Measurements from ENCODE around the gene FGF8. TPM values are rescaled to one million over a fixed set of nuclear protein-coding genes. Genes with fewer than 3 reads are reported as not detected.

The FGF8 gene
- total RNA-seq, 4 donors from 2014 or later, result not detected

GRCh38 chr10:101780187-101780817, 4.4 kb upstream of the FGF8 start:
- TF ChIP-seq POLR2A (IDR thresholded peaks at IDR 0.05), result no peak
- no peak for TF ChIP-seq CTCF (IDR thresholded peaks at IDR 0.05)
- intact Hi-C loops (cut with DNase I; ENCODE audit: low total_unique reads), result loop anchor here (5.0 kb wide), 1 partner anchor 178 kb away; no protein-coding TSS in a partner anchor
- no peak for DNase-seq (ENCODE audit: low spot score in 2 of 2)

GRCh38 chr10:101779544-101780186, 3.8 kb upstream of the FGF8 start:
- H3K4me3 ChIP-seq (ENCODE audit: low read depth, poor library complexity, severe bottlenecking), result peak overlapping the region; percentile 2
- WGBS, 2 donors, result 2 to 4% methylated on average over 30 to 49 of the region's 51 CpGs
- TF ChIP-seq POLR2A (IDR thresholded peaks at IDR 0.05), result no peak
- TF ChIP-seq CTCF (IDR thresholded peaks at IDR 0.05), result peak in 1 of 3 donors; percentile 8
- DNase-seq (ENCODE audit: low spot score in 2 of 2), result peak; percentile 45 to 96
- intact Hi-C loops (cut with DNase I; ENCODE audit: low total_unique reads), result loop anchor here (5.0 kb wide), 1 partner anchor 177 kb away; no protein-coding TSS in a partner anchor

More at GRCh38 chr10:101780187-101780817, 4.4 kb upstream of the FGF8 start:
- no peak overlapping the region for H3K4me3 ChIP-seq (ENCODE audit: low read depth, poor library complexity, severe bottlenecking)
- 19 to 34% methylated on average over 13 to 17 of the region's 17 CpGs for WGBS, 2 donors

- intact Hi-C loops (cut with DNase I; ENCODE audit: low total_unique reads), result no loop called here
- DNase-seq (ENCODE audit: low spot score in 2 of 2), result peak in 1 of 2 donors; percentile 85
- TF ChIP-seq POLR2A (IDR thresholded peaks at IDR 0.05) (no peak), CTCF (IDR thresholded peaks at IDR 0.05) (no peak)
- 7 to 14% methylated on average over 47 to 57 of the region's 58 CpGs for WGBS, 2 donors
- peak overlapping the region; percentile 2 for H3K4me3 ChIP-seq (ENCODE audit: low read depth, poor library complexity, severe bottlenecking)
Observed at GRCh38 chr10:101778781-101779543, 3.0 kb upstream of the FGF8 start.

DNA sequence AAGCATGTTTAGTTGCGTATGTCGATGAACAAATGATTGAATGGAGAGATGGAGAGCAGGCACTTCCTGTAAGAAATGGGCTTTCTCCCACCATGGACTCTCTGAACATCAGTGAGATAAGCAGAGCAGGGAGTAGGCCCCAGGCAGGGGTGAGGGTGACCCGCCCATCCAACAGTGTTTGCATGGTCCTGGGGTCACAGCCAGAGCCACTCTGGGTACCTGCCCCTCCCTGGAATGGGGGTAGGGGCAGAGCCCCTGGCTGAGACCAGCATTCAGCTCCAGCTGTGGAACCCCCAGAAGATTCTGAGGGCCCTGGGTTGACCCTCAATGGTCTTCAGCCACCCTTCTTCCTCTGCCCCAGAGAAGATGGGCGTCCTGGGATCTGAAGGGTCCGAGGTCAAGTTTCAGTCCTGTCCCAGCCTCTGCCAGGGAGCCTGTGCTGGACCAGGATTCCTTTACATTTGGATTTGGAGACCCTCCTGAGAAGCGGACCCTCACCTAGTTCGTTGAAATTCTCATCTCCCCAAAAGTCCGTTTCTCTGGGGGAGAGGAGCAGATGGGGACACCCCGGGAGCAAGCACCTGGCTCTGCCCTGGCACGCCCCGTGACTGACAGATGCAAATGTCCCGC, 2.4 kb upstream of the FGF8 start:
- intact Hi-C loops (cut with DNase I; ENCODE audit: low total_unique reads), result no loop called here
- no peak for TF ChIP-seq CTCF (IDR thresholded peaks at IDR 0.05)
- TF ChIP-seq POLR2A (IDR thresholded peaks at IDR 0.05), result no peak
- 61 to 62% methylated on average over 12 of the region's 12 CpGs for WGBS, 2 donors
- H3K4me3 ChIP-seq (ENCODE audit: low read depth, poor library complexity, severe bottlenecking), result no peak overlapping the region
- DNase-seq (ENCODE audit: low spot score in 2 of 2), result peak in 1 of 2 donors; percentile 70

- TF ChIP-seq CTCF (IDR thresholded peaks at IDR 0.05) (no peak), POLR2A (IDR thresholded peaks at IDR 0.05) (no peak)
- 92 to 93% methylated on average over 3 of the region's 3 CpGs for WGBS, 2 donors
- no peak overlapping the region for H3K4me3 ChIP-seq (ENCODE audit: low read depth, poor library complexity, severe bottlenecking)
- DNase-seq (ENCODE audit: low spot score in 2 of 2), result peak in 1 of 2 donors; percentile 76
- intact Hi-C loops (cut with DNase I; ENCODE audit: low total_unique reads), result no loop called here
Observed at GRCh38 chr10:101777619-101778145, 1.8 kb upstream of the FGF8 start.
